GM23248 (cell line): ENCODE measurements around the gene PTK6.

Source experiments
- EZH2 ChIP-seq: fragments of 200-600 bp; sonication (generic); IDR thresholded peaks from 2 replicates; pipeline ENCODE4 v1.6.1; 2018; ENCODE audit warnings: antibody characterized with exemption, mild to moderate bottlenecking; ENCODE audit not compliant: insufficient read depth, poor library complexity, severe bottlenecking
- EZH2phosphoT487 ChIP-seq: fragments of 200-600 bp; sonication (generic); IDR thresholded peaks from 2 replicates; pipeline ENCODE4 v1.6.1; 2018; ENCODE audit warnings: antibody characterized with exemption, moderate library complexity, mild to moderate bottlenecking, low read depth; ENCODE audit not compliant: insufficient read depth

DNA sequence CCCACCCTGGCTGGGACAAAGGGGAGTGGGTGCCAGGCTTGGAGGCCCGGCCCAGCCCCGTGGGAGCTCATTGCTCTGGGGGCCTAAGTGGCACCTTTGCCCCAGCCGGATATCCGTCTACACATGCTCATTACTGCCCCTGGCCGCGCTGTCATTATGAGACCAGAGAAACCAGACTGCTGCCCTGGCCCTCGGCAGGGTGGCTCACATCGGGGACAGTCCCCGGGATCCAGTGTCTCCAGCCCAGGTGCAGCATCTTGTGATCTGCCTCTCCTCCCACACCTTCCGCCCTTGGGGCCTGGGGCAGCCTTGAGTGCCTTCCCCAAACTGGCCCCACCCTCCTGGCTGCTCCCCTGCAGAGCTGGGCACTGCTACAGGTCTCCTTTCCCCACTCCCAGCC lies 5.5 kb upstream of the PTK6 start:
- TF ChIP-seq EZH2 (no peak), EZH2phosphoT487 (no peak)
